ENCODE results near the gene ECE1.
A peak's percentile ranks its signal among the peaks of the same experiment; 100 is the strongest.
"Not testable (repeated sequence)": the region's sequence is repeated elsewhere in the genome, so short reads cannot be mapped to it uniquely, and the experiment has no call there.

ECE1 gene

GRCh38 chr1:21246905-21247642 is 43.2 kb downstream of the ECE1 start:
- DNase-seq, result no peak

DNA sequence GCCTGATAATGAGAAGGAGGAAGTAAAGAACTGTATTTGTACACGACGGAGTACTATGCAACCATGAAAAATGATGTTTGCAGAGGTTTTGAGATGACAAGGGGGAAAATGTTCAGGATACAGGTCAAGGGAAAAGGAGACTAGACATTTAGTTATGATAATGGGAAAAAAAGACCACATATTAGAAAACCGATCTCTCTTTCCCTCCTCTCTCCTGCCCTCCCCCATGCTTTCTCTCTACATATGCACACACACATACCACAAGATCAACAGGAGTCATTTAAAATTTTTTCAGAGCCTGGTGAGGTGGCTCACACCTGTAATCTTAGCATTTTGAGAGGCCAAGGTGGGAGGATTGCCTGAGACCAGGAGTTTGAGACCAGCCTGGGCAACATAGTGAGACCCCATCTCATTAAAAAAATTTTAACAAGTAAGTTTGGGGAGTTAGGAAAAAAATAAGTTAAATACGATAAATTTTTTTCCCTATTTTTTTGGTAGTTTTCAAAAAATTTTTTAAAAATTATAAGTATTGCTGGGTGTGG is 44.5 kb downstream of the ECE1 start:
- no peak for DNase-seq

- DNase-seq, result no peak
Measured at GRCh38 chr1:21244986-21245687, 45.1 kb downstream of the ECE1 start.

DNA sequence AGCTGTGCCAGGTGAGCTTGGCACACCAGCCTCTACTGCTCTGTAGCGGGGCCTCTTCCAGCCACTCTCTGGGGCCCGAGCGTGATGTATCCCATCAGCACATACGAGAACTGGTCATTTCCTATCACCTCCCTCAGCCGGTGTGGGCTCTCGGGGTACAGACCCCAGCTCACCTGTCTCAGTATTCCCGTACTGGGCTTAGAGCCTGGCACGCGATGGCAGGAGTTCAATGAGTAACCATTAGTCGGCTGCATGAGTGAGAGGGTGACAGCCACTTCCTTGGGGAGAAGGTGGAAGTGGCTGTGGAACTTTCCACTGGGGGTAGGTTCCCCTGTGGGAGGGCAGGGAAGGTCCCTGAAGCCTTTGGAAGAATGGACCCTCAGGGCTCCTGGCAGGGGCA is 46.1 kb downstream of the ECE1 start:
- no peak for DNase-seq

GRCh38 chr1:21242846-21243245 is 47.4 kb downstream of the ECE1 start:
- DNase-seq, result no peak

DNA sequence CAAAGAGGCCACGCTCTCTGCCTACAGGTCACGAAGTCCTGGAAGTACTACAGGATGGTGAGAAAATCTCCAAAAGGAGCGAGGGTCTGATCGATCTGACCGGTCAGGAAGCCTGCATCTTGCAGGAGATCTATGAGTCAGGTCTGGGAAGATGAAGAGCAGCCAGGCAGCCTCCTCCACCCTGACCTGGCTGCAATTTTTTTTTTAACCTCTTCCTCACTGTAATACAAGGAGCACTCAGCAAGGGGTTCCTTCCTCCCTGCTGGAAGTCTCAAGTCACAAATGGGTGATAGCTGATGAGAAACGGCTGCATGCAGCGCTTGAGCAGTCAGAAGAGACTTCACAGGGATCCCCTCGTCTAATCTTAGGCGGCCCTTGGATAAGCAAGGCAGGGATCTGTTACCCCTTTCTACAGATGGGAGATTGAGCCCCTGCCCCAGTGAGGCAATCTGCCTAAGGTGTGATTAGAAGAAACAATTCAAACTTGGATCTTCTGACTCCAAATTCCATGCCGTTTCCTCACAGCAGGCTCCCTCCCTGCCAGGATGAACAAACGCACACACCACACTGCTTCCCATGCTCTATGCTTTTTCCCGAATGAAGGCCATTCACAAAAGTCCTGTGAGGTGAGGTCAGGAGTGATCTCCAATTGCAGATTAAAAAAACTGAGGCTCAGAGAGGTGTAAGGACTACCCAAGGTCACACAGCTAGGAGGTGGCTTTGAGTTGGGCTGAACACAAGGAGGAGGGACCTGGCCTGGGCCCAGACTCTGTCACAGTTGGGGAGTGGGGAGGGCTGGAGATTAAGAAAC is 48.3 kb downstream of the ECE1 start:
- DNase-seq, result no peak

DNA sequence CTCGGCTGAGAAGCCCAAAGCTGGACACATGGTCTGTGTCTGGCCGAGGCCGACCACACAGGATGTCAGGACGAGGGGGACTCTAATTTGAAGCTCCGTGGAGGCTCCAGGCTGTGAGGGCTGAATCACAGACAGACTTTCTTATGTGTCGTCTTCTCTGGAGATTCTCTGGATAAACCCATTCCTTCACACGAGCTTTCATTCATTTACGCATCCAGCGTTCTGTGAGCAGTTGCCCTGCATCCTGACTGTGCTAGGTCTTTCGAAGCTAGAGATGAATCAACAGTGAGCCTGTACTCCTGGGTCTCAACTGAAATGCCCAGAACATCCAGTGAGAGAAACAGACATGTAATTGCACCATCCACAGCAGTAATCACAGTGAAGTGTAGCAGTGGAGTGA is 49.6 kb downstream of the ECE1 start:
- DNase-seq, result no peak

GRCh38 chr1:21239221-21239620 is 51.0 kb downstream of the ECE1 start:
- no peak for DNase-seq

- no peak for DNase-seq
Measured at GRCh38 chr1:21238141-21238800, 52.0 kb downstream of the ECE1 start.

DNA sequence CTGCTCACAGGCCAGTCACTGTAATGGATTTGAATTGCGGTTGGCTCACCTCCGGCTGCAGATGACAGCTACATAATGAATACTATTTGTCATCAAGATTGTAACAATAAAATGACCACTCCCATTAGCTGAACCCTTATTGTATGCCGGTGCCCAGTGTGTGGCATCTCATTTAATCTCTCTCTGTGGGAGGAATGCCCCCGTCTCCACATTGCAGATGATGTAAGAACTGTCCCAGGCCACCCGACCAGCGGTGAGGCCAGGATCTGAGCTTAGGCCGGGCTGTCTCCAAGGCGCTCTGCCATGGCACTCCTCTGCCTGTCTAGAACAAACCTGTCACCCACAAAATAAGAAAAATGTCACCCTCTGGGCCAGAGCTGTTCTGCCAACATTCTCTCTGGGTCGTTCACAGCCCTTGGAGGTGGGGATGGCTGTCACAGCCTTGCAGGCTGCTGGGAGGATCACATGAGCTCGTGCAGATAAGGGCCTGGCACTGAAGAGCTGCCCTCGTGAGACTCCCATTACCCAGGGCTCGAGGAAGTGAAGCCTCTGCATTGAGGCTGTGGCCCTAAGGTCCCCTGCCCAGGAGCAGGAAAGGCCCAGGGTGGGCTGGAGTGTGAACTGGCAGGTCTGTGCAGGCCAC is 52.7 kb downstream of the ECE1 start:
- DNase-seq, result no peak

DNA sequence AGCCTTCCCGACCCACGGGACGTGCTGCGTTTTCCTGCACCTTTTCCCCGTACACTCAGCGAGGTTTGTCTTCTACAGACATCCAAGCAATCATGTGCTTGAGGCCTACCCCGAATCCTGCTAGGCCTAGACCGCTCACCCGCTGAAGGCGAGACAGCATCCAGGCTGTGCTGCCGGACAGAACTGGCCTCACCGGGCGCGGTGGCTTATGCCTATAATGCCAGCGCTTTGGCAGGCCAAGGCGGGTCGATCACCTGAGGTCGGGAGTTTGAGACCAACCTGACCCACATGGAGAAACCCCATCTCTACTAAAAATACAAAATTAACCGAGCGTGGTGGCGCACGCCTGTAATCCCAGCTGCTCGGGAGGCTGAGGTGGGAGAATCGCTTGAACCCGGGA is 54.1 kb downstream of the ECE1 start:
- no peak for DNase-seq

DNA sequence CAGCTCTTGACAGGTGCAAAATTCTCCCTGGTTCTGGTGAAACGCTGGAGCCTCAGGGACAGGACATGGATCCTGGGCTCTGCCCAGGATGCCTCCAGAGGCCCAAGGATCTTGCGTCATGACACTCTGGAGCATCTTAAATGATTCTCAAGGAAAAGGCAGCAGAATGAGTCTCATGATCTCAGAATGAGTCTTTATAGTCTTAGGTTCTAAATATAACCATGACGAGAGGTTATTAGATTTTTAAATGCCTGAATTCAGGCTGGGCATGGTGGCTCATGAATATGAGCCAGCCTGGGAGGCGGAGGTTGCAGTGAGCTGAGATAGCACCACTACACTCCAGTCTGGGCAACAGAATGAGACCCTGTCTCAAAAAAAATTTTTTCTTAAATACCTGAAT is 55.5 kb downstream of the ECE1 start:
- no peak for DNase-seq

DNA sequence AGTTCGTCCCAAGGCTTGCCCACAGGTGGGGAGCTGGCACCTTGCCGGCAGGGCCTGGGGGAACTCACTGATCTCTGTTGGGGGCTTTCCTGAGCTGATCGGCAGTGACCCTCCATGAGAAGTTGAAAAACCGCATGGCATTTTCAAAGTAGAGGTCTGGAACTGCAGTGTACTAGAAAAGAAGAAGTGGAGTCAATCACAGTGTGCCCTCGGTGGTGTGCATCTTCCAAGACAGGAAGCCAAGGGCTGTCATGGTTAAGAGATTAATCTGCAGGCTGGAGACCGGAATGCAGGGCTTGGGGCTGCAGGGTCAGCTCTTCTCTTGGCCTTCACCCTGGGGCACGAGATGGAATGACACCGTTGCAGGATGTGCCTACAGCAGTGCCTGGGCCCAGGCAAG is 56.8 kb downstream of the ECE1 start:
- no peak for DNase-seq

GRCh38 chr1:21232044-21232443 is 58.2 kb downstream of the ECE1 start:
- DNase-seq, result peak; percentile 66

GRCh38 chr1:21229246-21230000 is 60.8 kb downstream of the ECE1 start:
- DNase-seq, result no peak

GRCh38 chr1:21228224-21228623 is 62.0 kb downstream of the ECE1 start:
- not testable (repeated sequence) for DNase-seq

- no peak for DNase-seq
Measured at GRCh38 chr1:21225065-21225464, 65.2 kb downstream of the ECE1 start.

DNA sequence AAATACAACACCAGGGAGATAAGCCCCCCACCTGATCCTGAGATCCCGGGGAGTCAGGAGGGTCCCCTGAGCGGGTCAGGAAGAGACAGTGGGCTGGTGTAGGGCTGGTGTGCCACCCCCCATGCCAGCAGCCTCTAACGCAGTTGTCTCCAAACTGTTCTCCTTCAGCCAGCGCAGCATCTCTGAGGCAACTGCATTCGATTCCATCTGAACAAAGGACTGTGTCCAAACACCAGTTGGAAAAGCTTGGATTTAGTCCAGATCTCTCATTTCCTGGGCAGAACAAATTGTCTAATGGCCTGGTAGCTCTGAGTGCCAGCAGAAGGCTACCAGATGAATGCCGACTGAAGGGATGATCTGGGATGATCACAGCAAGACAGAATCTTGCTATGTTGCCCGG is 69.4 kb downstream of the ECE1 start:
- DNase-seq, result no peak

- DNase-seq, result no peak
Measured at GRCh38 chr1:21219674-21220073, 70.6 kb downstream of the ECE1 start.

DNA sequence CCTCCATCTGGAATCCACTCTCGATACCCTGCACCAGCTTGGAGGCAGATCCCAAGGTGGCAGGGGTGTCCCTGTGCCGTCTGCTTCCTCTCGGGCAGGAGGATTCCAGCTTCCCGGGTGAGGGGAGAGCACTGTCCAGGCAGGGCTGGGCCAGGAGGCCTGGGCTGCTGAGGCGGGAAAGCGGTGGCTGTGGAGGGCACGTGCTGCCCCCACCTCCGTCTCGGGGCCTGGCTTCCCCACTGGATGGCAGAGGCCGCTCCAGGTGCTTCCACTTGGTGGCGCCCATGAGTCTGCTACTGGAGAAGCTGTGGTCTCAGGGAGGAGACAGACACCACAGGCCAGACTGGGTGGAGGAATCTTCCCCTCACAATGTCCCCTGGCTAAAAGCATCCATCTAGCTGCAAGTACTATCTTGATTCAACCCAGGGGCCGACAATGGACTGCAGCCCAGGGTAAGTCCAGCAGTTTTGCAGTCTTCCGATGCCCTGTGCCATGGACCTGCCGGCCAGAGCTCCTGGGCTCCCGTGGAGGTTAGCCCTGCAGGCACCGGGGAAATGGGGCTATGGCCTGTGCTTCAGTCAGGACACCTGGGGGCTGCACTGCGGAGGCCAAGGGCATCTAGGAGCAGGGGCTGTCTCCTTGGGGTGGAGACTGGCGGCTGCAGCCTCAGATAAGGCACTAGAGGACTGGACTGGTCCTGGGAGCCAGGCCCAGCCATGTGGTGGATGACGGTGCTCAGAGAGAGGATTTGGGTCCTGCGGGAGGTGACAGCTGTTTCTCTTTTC is 72.3 kb downstream of the ECE1 start:
- DNase-seq, result no peak

All from DMS79 treated with DMSO at 0.1 percent for 48 hours (cell line).